ENCODE data around the gene BIK.
"Not testable (repeated sequence)": the region's sequence is repeated elsewhere in the genome, so short reads cannot be mapped to it uniquely, and the experiment has no call there.

Gene BIK

GRCh38 chr22:43101306-43101705, 9.2 kb upstream of the BIK start:
- no peak for TF ChIP-seq CTCF (IDR thresholded peaks at IDR 0.05; ENCODE audit: insufficient read depth, low read depth, low read length, missing control alignments)
- no peak overlapping the region for H3K4me3 ChIP-seq (ENCODE audit: low read depth, low read length)
- DNase-seq (ENCODE audit: low read depth) = no peak

- not testable (repeated sequence) for H3K4me3 ChIP-seq (ENCODE audit: low read depth, low read length)
- peak; percentile 76 for DNase-seq (ENCODE audit: low read depth)
Measured at GRCh38 chr22:43104056-43104625, 6.4 kb upstream of the BIK start.

GRCh38 chr22:43104950-43105349, 5.6 kb upstream of the BIK start:
- not testable (repeated sequence) for H3K4me3 ChIP-seq (ENCODE audit: low read depth, low read length); DNase-seq (ENCODE audit: low read depth)

- no peak for TF ChIP-seq CTCF (IDR thresholded peaks at IDR 0.05; ENCODE audit: insufficient read depth, low read depth, low read length, missing control alignments)
- DNase-seq (ENCODE audit: low read depth) = no peak
Measured at GRCh38 chr22:43106302-43106701, 4.2 kb upstream of the BIK start.

GRCh38 chr22:43109511-43109910, 1.0 kb upstream of the BIK start:
- H3K4me3 ChIP-seq (ENCODE audit: low read depth, low read length) = no peak overlapping the region
- no peak for TF ChIP-seq CTCF (IDR thresholded peaks at IDR 0.05; ENCODE audit: insufficient read depth, low read depth, low read length, missing control alignments)
- DNase-seq (ENCODE audit: low read depth) = no peak

More at GRCh38 chr22:43106302-43106701, 4.2 kb upstream of the BIK start:
- H3K4me3 ChIP-seq (ENCODE audit: low read depth, low read length) = no peak overlapping the region

- DNase-seq (ENCODE audit: low read depth) = no peak
- no peak for TF ChIP-seq CTCF (IDR thresholded peaks at IDR 0.05; ENCODE audit: insufficient read depth, low read depth, low read length, missing control alignments)
- H3K4me3 ChIP-seq (ENCODE audit: low read depth, low read length) = peak overlapping the region; percentile 52
Measured at GRCh38 chr22:43109921-43110443, 568 bp upstream of the BIK start.

- peak; percentile 74 for DNase-seq (ENCODE audit: low read depth)
- H3K4me3 ChIP-seq (ENCODE audit: low read depth, low read length) = peak overlapping the region; percentile 52
- peak; percentile 13 for TF ChIP-seq CTCF (IDR thresholded peaks at IDR 0.05; ENCODE audit: insufficient read depth, low read depth, low read length, missing control alignments)
Measured at GRCh38 chr22:43110927-43111623, 525 bp downstream of the BIK start.
